GM06990 (cell line): ENCODE measurements around the gene KREMEN1.

Source experiments
- DNase-seq: peaks from one replicate; pipeline ENCODE4 v3.0.0-alpha.2; 2011; ENCODE audit not compliant: insufficient read length; ENCODE audit errors: extremely low read depth
- H3K27me3 ChIP-seq: replicated peaks from 2 replicates; pipeline ENCODE4 v1.6.0; 2011; ENCODE audit warnings: low read length; ENCODE audit not compliant: control insufficient read depth, insufficient read depth
- H3K36me3 ChIP-seq: 2 replicates; pipeline ENCODE4 v1.5.1; 2011; ENCODE audit warnings: low read length; ENCODE audit not compliant: control insufficient read depth, insufficient read depth
- H3K4me3 ChIP-seq: replicated peaks from 2 replicates; pipeline ENCODE4 v1.5.1; 2011; ENCODE audit warnings: low read depth, mild to moderate bottlenecking, control low read depth, low read length
- CTCF ChIP-seq: IDR thresholded peaks from 2 replicates; pipeline ENCODE4 v1.5.1; 2011; ENCODE audit warnings: low read length, control low read depth, mild to moderate bottlenecking, inconsistent platforms; ENCODE audit not compliant: insufficient read depth, poor library complexity, severe bottlenecking

KREMEN1 gene

GRCh38 chr22:29030016-29030617 lies 42.7 kb upstream of the KREMEN1 start:
- TF ChIP-seq CTCF, result no peak
- H3K36me3 ChIP-seq, result no peaks in the 10 kb centered on the region
- H3K4me3 ChIP-seq, result no peak overlapping the region
- no peaks in the 10 kb centered on the region; the same call in none of the 2 replicates for H3K27me3 ChIP-seq
- DNase-seq, result no peak

- Histone ChIP-seq H3K4me3 (no peak overlapping the region), H3K27me3 (no peaks in the 10 kb centered on the region; the same call in none of the 2 replicates), H3K36me3 (no peaks in the 10 kb centered on the region)
- TF ChIP-seq CTCF, result no peak
- DNase-seq, result no peak
Measured at GRCh38 chr22:29030618-29031226, 42.1 kb upstream of the KREMEN1 start.

- no peaks in the 10 kb centered on the region; the same call in none of the 2 replicates for H3K27me3 ChIP-seq
- TF ChIP-seq CTCF, result no peak
- no peak for DNase-seq
- H3K4me3 ChIP-seq, result no peak overlapping the region
- no peaks in the 10 kb centered on the region for H3K36me3 ChIP-seq
Measured at GRCh38 chr22:29031227-29032011, 41.4 kb upstream of the KREMEN1 start.

- H3K27me3 ChIP-seq, result no peaks in the 10 kb centered on the region; the same call in 1 of the 2 replicates
- no peaks in the 10 kb centered on the region for H3K36me3 ChIP-seq
- no peak overlapping the region for H3K4me3 ChIP-seq
- TF ChIP-seq CTCF, result no peak
- no peak for DNase-seq
Measured at GRCh38 chr22:29032014-29032475, 40.8 kb upstream of the KREMEN1 start.

- H3K27me3 ChIP-seq, result no peaks in the 10 kb centered on the region; the same call in 1 of the 2 replicates
- no peak for DNase-seq
- no peaks in the 10 kb centered on the region for H3K36me3 ChIP-seq
- no peak for TF ChIP-seq CTCF
- no peak overlapping the region for H3K4me3 ChIP-seq
Measured at GRCh38 chr22:29032584-29032983, 40.3 kb upstream of the KREMEN1 start.
